H9 (cell line): Measurements from ENCODE around the gene PLOD1. TPM values are rescaled to one million over a fixed set of nuclear protein-coding genes. Genes with fewer than 3 reads are reported as not detected.

Experiments used
- DNase-seq: peaks from one replicate; pipeline ENCODE4 v3.0.0-alpha.2; 2017
- H2AFZ ChIP-seq: one replicate; pipeline ENCODE4 v1.6.1; 2013; ENCODE audit warnings: mild to moderate bottlenecking, low read length, control low read depth, moderate library complexity
- H2AK5ac ChIP-seq: 2 replicates; pipeline ENCODE4 v1.6.1; 2013; ENCODE audit warnings: low read length, control low read depth, mixed read lengths; ENCODE audit not compliant: insufficient read length
- H2BK120ac ChIP-seq: one replicate; pipeline ENCODE4 v1.6.1; 2013; ENCODE audit warnings: low read depth, mild to moderate bottlenecking, low read length, control low read depth, inconsistent platforms; ENCODE audit not compliant: poor library complexity, severe bottlenecking
- H2BK12ac ChIP-seq: 2 replicates; pipeline ENCODE4 v1.6.1; 2013; ENCODE audit warnings: low read length, control low read depth, mixed read lengths, low read depth; ENCODE audit not compliant: insufficient read length
- H2BK15ac ChIP-seq: 2 replicates; pipeline ENCODE4 v1.6.1; 2013; ENCODE audit warnings: low read depth, low read length, control low read depth
- H2BK20ac ChIP-seq: one replicate; pipeline ENCODE4 v1.6.1; 2013; ENCODE audit warnings: low read depth, mild to moderate bottlenecking, low read length, control low read depth, inconsistent platforms; ENCODE audit not compliant: poor library complexity, severe bottlenecking
- H2BK5ac ChIP-seq: 2 replicates; pipeline ENCODE4 v1.6.1; 2013; ENCODE audit warnings: low read length, control low read depth, mixed read lengths; ENCODE audit not compliant: insufficient read length
- H3K14ac ChIP-seq: 2 replicates; pipeline ENCODE4 v1.6.1; 2013; ENCODE audit warnings: low read length, control low read depth; ENCODE audit not compliant: insufficient read depth
- H3K18ac ChIP-seq: 2 replicates; pipeline ENCODE4 v1.6.1; 2013; ENCODE audit warnings: low read depth, mild to moderate bottlenecking, mixed read lengths, low read length, control low read depth; ENCODE audit not compliant: insufficient read length
- H3K23ac ChIP-seq: 2 replicates; pipeline ENCODE4 v1.6.1; 2013; ENCODE audit warnings: low read length, control low read depth, mixed read lengths, low read depth; ENCODE audit not compliant: insufficient read length
- H3K23me2 ChIP-seq: 2 replicates; pipeline ENCODE4 v1.6.1; 2013; ENCODE audit warnings: low read depth, mild to moderate bottlenecking, mixed read lengths, low read length, control low read depth; ENCODE audit not compliant: insufficient read length, poor library complexity, severe bottlenecking
- H3K27ac ChIP-seq: 2 replicates; pipeline ENCODE4 v1.5.1; 2013; ENCODE audit warnings: low read length, control low read depth, mixed read lengths, low read depth; ENCODE audit not compliant: insufficient read length
- H3K27me3 ChIP-seq: 2 replicates; pipeline ENCODE4 v1.6.1; 2013; ENCODE audit warnings: low read length, control low read depth, inconsistent platforms; ENCODE audit not compliant: insufficient read depth
- H3K4ac ChIP-seq: 2 replicates; pipeline ENCODE4 v1.6.1; 2013; ENCODE audit warnings: low read depth, mild to moderate bottlenecking, control low read depth, inconsistent platforms, low read length, moderate library complexity
- H3K4me1 ChIP-seq: 2 replicates; pipeline ENCODE4 v1.6.1; 2013; ENCODE audit warnings: low read length, control low read depth, inconsistent platforms; ENCODE audit not compliant: insufficient read depth
- H3K4me2 ChIP-seq: 2 replicates; pipeline ENCODE4 v1.6.1; 2013; ENCODE audit warnings: low read length, control low read depth, mixed read lengths; ENCODE audit not compliant: insufficient read length, insufficient read depth
- H3K56ac ChIP-seq: 2 replicates; pipeline ENCODE4 v1.6.1; 2013; ENCODE audit warnings: low read depth, mild to moderate bottlenecking, mixed read lengths, low read length, control low read depth; ENCODE audit not compliant: insufficient read length
- H3K79me1 ChIP-seq: 2 replicates; pipeline ENCODE4 v1.6.1; 2013; ENCODE audit warnings: low read depth, mild to moderate bottlenecking, moderate library complexity, low read length, control low read depth, inconsistent platforms; ENCODE audit not compliant: insufficient read depth, poor library complexity, severe bottlenecking
- H3K79me2 ChIP-seq: 2 replicates; pipeline ENCODE4 v1.6.1; 2013; ENCODE audit warnings: low read length, control low read depth, inconsistent platforms; ENCODE audit not compliant: insufficient read depth
- H3K9ac ChIP-seq: 2 replicates; pipeline ENCODE4 v1.6.1; 2013; ENCODE audit warnings: low read length, control low read depth, mixed read lengths; ENCODE audit not compliant: insufficient read length; ENCODE audit errors: extremely low read depth
- H3K9me3 ChIP-seq: one replicate; pipeline ENCODE4 v1.6.1; 2013; ENCODE audit warnings: low read depth, low read length, inconsistent platforms; ENCODE audit not compliant: control insufficient read depth
- H3T11ph ChIP-seq: one replicate; pipeline ENCODE4 v1.6.1; 2013; ENCODE audit warnings: mild to moderate bottlenecking, low read length, control low read depth, inconsistent platforms
- H4K20me1 ChIP-seq: one replicate; pipeline ENCODE4 v1.6.1; 2013; ENCODE audit not compliant: control insufficient read depth, insufficient read length, insufficient read depth
- H4K5ac ChIP-seq: 2 replicates; pipeline ENCODE4 v1.6.1; 2013; ENCODE audit warnings: low read depth, mild to moderate bottlenecking, mixed read lengths, low read length, control low read depth; ENCODE audit not compliant: insufficient read length
- H4K8ac ChIP-seq: replicated peaks from 2 replicates; pipeline ENCODE4 v1.6.1; 2013; ENCODE audit warnings: low read length, control low read depth, mixed read lengths, low read depth; ENCODE audit not compliant: insufficient read length
- H4K91ac ChIP-seq: 2 replicates; pipeline ENCODE4 v1.6.1; 2013; ENCODE audit warnings: low read depth, mild to moderate bottlenecking, moderate library complexity, mixed read lengths, low read length, control low read depth; ENCODE audit not compliant: insufficient read length
- H3K27ac Mint-ChIP-seq, 3 experiments: 2 replicates in 2 of 3; 3 replicates in 1 of 3; pipeline ENCODE4 v1.8.0; 2020 to 2021; ENCODE audit warnings: mixed read lengths in 3 of 3, mild to moderate bottlenecking in 1 of 3, moderate library complexity in 1 of 3
- H3K27me3 Mint-ChIP-seq: 2 replicates; pipeline ENCODE4 v1.8.0; 2021; ENCODE audit warnings: low read depth, mild to moderate bottlenecking, moderate library complexity, mixed read lengths
- H3K36me3 Mint-ChIP-seq, 3 experiments: 2 replicates in 2 of 3; 3 replicates in 1 of 3; pipeline ENCODE4 v1.8.0; 2020 to 2021; ENCODE audit warnings: low read depth in 3 of 3, mixed read lengths in 3 of 3; ENCODE audit not compliant: insufficient read depth in 1 of 3
- H3K4me1 Mint-ChIP-seq, 2 experiments: 2 replicates each; pipeline ENCODE4 v1.8.0; 2020; ENCODE audit warnings: mixed read lengths in 2 of 2
- H3K4me3 Mint-ChIP-seq, 2 experiments: 2 replicates in 1 of 2; 3 replicates in 1 of 2; pipeline ENCODE4 v1.8.0; 2020 to 2021; ENCODE audit warnings: mild to moderate bottlenecking in 2 of 2, mixed read lengths in 2 of 2, moderate library complexity in 1 of 2
- H3K9me3 Mint-ChIP-seq, 2 experiments: 2 replicates in 1 of 2; 3 replicates in 1 of 2; pipeline ENCODE4 v1.8.0; 2020; ENCODE audit warnings: mild to moderate bottlenecking in 2 of 2, mixed read lengths in 2 of 2, moderate library complexity in 1 of 2
- WGBS: extraction: QIAGEN DNeasy Blood & Tissue Kit; methylation state at CpG from one replicate; pipeline ENCODE4 v1.1.7; 2013; ENCODE audit warnings: missing lambda C conversion rate, low lambda C conversion rate, mixed read lengths; ENCODE audit not compliant: insufficient read length; ENCODE audit errors: extremely low coverage; 5-methylcytosine and 5-hydroxymethylcytosine counted together
- long read RNA-seq: library from polyadenylated mRNA; unstranded; transcript quantifications from one replicate; pipeline ENCODE4 v2.0.0, GENCODE V29; 2020
- total RNA-seq: library from RNA; stranded (reverse); gene quantifications from 2 replicates; pipeline ENCODE4 v1.2.1, GENCODE V29; 2021
- TF ChIP-seq, protein P1 (sequence below): fragments of 200-600 bp; sonication (generic); conservative IDR thresholded peaks from 3 replicates; pipeline ENCODE4 v1.8.0; 2021; ENCODE audit warnings: antibody characterized with exemption, mild to moderate bottlenecking

Gene PLOD1
- total RNA-seq, result 57.0 TPM in 2 replicates
- long read RNA-seq, transcript PLOD1-201 (19 exons, 2,940 nt), result major isoform, 231 of 274 reads
- long read RNA-seq, partial matches to known transcripts, result 17 of 274 reads
- long read RNA-seq, other reads (novel, unspliced or antisense), result 25 of 274 reads

DNA sequence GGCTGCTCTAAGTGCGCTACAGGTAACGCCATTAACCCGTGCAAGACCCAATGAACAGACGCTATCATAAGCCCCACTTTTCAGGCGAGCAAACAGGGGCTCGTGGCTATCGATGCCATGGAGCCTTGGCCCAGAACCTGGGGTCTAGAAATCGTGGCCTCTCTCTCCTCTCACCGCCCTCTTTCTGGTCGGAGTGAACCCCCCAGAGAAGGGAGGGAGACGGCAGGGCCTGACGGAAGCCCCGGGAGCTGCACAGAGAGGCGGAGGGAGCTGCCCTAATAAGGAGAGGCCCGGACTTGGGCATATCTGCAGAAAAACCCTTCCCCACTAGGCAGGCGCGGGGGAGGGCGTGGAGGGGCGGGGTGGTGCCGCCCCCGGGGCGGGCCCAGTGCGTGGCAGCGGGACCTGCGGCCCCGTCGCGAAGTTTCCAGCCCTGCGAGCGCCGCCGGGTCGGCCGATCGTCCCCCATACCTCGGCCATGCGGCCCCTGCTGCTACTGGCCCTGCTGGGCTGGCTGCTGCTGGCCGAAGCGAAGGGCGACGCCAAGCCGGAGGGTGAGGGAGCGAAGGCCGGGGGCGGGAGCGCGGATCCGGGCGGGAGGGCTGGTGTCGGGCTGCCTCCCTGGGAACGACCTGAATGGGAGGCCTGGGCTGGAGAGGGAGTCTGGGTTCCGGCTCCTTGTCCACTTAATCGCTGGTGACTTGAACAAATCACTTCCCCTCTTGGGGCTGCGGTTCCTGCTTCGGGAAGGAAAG, at the start of gene PLOD1:
Gene PLOD1, plus strand, starts transcription at position 416 of the 755 bp plus-strand sequence. Its CDS starts 63 bp downstream, at position 479.
- Histone ChIP-seq H2BK120ac (peak within 1 kb of the TSS; percentile 83), H3K4me1 (no peaks in the 10 kb centered on the region; the same call in 1 of the 2 replicates), H3K18ac (peak within 1 kb of the TSS; percentile 98), H3K27ac (no peak within 1 kb of the TSS), H2BK15ac (no peak within 1 kb of the TSS), H3K79me2 (no peaks in the 10 kb centered on the region), H3K27me3 (no peaks in the 10 kb centered on the region), H3K23me2 (peaks cover 9% of the 10 kb centered on the region), H4K8ac (no peak within 1 kb of the TSS), H3K14ac (peak within 1 kb of the TSS; percentile 95; the same call in 1 of the 2 replicates), H3K9me3 (no peaks in the 10 kb centered on the region), H2AK5ac (no peak within 1 kb of the TSS), H4K20me1 (no peaks in the 10 kb centered on the region), H4K5ac (no peak within 1 kb of the TSS), H3T11ph (no peak within 1 kb of the TSS), H2AFZ (no peak within 1 kb of the TSS), H2BK12ac (no peak within 1 kb of the TSS), H2BK5ac (no peak within 1 kb of the TSS), H3K4ac (no peak within 1 kb of the TSS; the same call in 1 of the 2 replicates), H3K23ac (no peak within 1 kb of the TSS), H3K9ac (peak within 1 kb of the TSS; percentile 69), H3K4me2 (peak within 1 kb of the TSS; percentile 66), H4K91ac (no peak within 1 kb of the TSS), H3K56ac (no peak within 1 kb of the TSS), H2BK20ac (no peak within 1 kb of the TSS), H3K79me1 (no peaks in the 10 kb centered on the region)
- TF ChIP-seq, protein P1, sequence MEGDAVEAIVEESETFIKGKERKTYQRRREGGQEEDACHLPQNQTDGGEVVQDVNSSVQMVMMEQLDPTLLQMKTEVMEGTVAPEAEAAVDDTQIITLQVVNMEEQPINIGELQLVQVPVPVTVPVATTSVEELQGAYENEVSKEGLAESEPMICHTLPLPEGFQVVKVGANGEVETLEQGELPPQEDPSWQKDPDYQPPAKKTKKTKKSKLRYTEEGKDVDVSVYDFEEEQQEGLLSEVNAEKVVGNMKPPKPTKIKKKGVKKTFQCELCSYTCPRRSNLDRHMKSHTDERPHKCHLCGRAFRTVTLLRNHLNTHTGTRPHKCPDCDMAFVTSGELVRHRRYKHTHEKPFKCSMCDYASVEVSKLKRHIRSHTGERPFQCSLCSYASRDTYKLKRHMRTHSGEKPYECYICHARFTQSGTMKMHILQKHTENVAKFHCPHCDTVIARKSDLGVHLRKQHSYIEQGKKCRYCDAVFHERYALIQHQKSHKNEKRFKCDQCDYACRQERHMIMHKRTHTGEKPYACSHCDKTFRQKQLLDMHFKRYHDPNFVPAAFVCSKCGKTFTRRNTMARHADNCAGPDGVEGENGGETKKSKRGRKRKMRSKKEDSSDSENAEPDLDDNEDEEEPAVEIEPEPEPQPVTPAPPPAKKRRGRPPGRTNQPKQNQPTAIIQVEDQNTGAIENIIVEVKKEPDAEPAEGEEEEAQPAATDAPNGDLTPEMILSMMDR, result no peak
- H3K36me3 Mint-ChIP-seq, result peaks cover 0 to 8% (median 0%) of the 10 kb centered on the region in 3 experiments; a peak in 2 of 7 replicates
- H3K4me1 Mint-ChIP-seq, result peaks cover 26 to 34% of the 10 kb centered on the region in 2 experiments
- H3K4me3 Mint-ChIP-seq, result peak within 1 kb of the TSS; percentile 68 to 81
- H3K9me3 Mint-ChIP-seq, result no peaks in the 10 kb centered on the region; a peak in 1 of 5 replicates
- no peaks in the 10 kb centered on the region; the same call in 1 of the 2 replicates for H3K27me3 Mint-ChIP-seq
- WGBS, result no CpG with 5 or more reads among the region's 55 CpGs
- H3K27ac Mint-ChIP-seq, result peak within 1 kb of the TSS in 2 of 3 experiments; percentile 92 to 96; a peak in 5 of 7 replicates
- DNase-seq, result peak; percentile 81
